Measurements from ENCODE around the gene MRM2.

- TF ChIP-seq ZNF274 (IDR thresholded peaks at IDR 0.05; ENCODE audit: low read depth, low read length) = no peak
- TF ChIP-seq SUZ12 (IDR thresholded peaks at IDR 0.05; ENCODE audit: extremely low read depth, insufficient read depth, insufficient read length) = no peak
- TF ChIP-seq YY1 (IDR thresholded peaks at IDR 0.05; ENCODE audit: insufficient read depth, insufficient read length) = no peak
Observed at GRCh38 chr7:2212906-2213305, 29.1 kb downstream of the MRM2 start.

All from NT2/D1 (cell line).